ENCODE results near the gene KRTAP1-4.

DNA sequence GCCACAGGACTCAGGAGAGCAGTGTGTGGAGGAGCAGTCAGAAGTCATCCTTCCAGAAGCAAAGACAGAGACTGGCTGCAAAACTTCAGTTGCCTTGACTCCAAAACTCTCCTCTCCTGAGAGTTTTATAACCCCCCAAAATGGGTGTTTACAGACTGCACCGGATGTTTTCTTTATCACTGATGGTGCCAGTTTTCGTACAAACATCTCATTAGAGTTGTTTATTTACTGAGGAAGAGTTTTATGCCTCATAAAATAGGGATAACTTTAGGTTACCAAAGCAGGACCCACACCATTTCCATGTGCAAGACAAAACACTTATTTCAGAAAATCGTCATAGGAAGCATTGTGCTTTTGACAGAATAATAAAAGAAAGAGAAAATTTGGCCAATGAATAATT, 45.8 kb downstream of the KRTAP1-4 start, which contains the start of gene KRT40:
- TF ChIP-seq CTCF (IDR thresholded peaks at IDR 0.05) (no peak), POLR2A (IDR thresholded peaks at IDR 0.05) (no peak)

Measured in right lobe of liver (tissue), 4 donors.